Upper lobe of right lung (tissue), 1 donor: ENCODE measurements around the gene KIFC1. TPM values are rescaled to one million over a fixed set of nuclear protein-coding genes. Genes with fewer than 3 reads are reported as not detected.
"Not testable (repeated sequence)": the region's sequence is repeated elsewhere in the genome, so short reads cannot be mapped to it uniquely, and the experiment has no call there.

ENCODE experiments used
- ATAC-seq: fragments of 200-7000 bp; cut with Tn5 transposase; one replicate; pipeline ENCODE4 v1.9.1; 2020; ENCODE audit warnings: mild to moderate bottlenecking, moderate library complexity
- DNase-seq: peaks from one replicate; pipeline ENCODE4 v3.0.0-alpha.2; 2020
- H3K27ac ChIP-seq: fragments of 200-600 bp; one replicate; pipeline ENCODE4 v1.8.0; 2022
- H3K27me3 ChIP-seq: fragments of 200-600 bp; one replicate; pipeline ENCODE4 v1.8.0; 2022; ENCODE audit warnings: mild to moderate bottlenecking
- H3K36me3 ChIP-seq: fragments of 200-600 bp; one replicate; pipeline ENCODE4 v1.8.0; 2022
- H3K4me1 ChIP-seq: fragments of 200-600 bp; one replicate; pipeline ENCODE4 v1.8.0; 2022
- H3K4me3 ChIP-seq: fragments of 200-600 bp; one replicate; pipeline ENCODE4 v1.8.0; 2022; ENCODE audit warnings: mild to moderate bottlenecking
- H3K9me3 ChIP-seq: fragments of 200-600 bp; one replicate; pipeline ENCODE4 v1.8.0; 2022
- CTCF ChIP-seq: fragments of 200-600 bp; IDR thresholded peaks from one replicate; pipeline ENCODE4 v1.8.0; 2022; ENCODE audit warnings: antibody characterized with exemption
- intact Hi-C: fragments of 100-400 bp; cut with DNase I; formaldehyde crosslinking; loops from one replicate; pipeline ENCODE4 v1.11.0; 2022
- total RNA-seq: library from RNA; stranded (reverse); fragmentation: NEBNext Ultra II Directional; extraction: Animal tissue kit (Norgen Biotek cat#: 25700); gene quantifications from one replicate; pipeline ENCODE4 v1.2.1, GENCODE V29; 2021
- donor health status: DM: no; HTN: yes; CAD: no; lungs with severe emphysema.

Gene KIFC1
- total RNA-seq, 1 donor from 2014 or later = 2.3 TPM

- peaks cover 24% of the 10 kb centered on the region for H3K4me1 ChIP-seq
- H3K27ac ChIP-seq = no peak overlapping the region
- no peaks in the 10 kb centered on the region for H3K36me3 ChIP-seq
- intact Hi-C loops = no loop called here
- no peaks in the 10 kb centered on the region for H3K9me3 ChIP-seq
- H3K27me3 ChIP-seq = no peaks in the 10 kb centered on the region
- no peak for TF ChIP-seq CTCF
- DNase-seq = no peak
- no peak overlapping the region for H3K4me3 ChIP-seq
- ATAC-seq = no peak
Observed at GRCh38 chr6:33377171-33377570, 14.5 kb upstream of the KIFC1 start.

- DNase-seq, intact Hi-C loops: not testable (repeated sequence)
Observed at GRCh38 chr6:33379184-33379583, 12.4 kb upstream of the KIFC1 start.

GRCh38 chr6:33380272-33380981 lies 11.2 kb upstream of the KIFC1 start:
- Histone ChIP-seq H3K27me3 (no peaks in the 10 kb centered on the region), H3K9me3 (no peaks in the 10 kb centered on the region), H3K27ac (no peak overlapping the region), H3K36me3 (no peaks in the 10 kb centered on the region), H3K4me3 (no peak overlapping the region), H3K4me1 (peaks cover 8% of the 10 kb centered on the region)
- no peak for DNase-seq
- no peak for TF ChIP-seq CTCF
- intact Hi-C loops = no loop called here
- no peak for ATAC-seq

More at GRCh38 chr6:33379184-33379583, 12.4 kb upstream of the KIFC1 start:
- peaks cover 19% of the 10 kb centered on the region for H3K4me1 ChIP-seq
- H3K4me3 ChIP-seq, H3K36me3 ChIP-seq, H3K9me3 ChIP-seq, H3K27me3 ChIP-seq, H3K27ac ChIP-seq, ATAC-seq: not testable (repeated sequence)

- Histone ChIP-seq H3K27ac (no peak overlapping the region), H3K9me3 (no peaks in the 10 kb centered on the region), H3K27me3 (no peaks in the 10 kb centered on the region), H3K4me1 (no peaks in the 10 kb centered on the region), H3K36me3 (no peaks in the 10 kb centered on the region), H3K4me3 (no peak overlapping the region)
- intact Hi-C loops = no loop called here
- no peak for TF ChIP-seq CTCF
- no peak for ATAC-seq
- no peak for DNase-seq
Observed at GRCh38 chr6:33383427-33384185, 8.0 kb upstream of the KIFC1 start.

GRCh38 chr6:33384581-33385020 lies 7.0 kb upstream of the KIFC1 start:
- Histone ChIP-seq H3K9me3 (no peaks in the 10 kb centered on the region), H3K27ac (no peak overlapping the region), H3K4me3 (no peak overlapping the region), H3K4me1 (no peaks in the 10 kb centered on the region), H3K36me3 (no peaks in the 10 kb centered on the region), H3K27me3 (no peaks in the 10 kb centered on the region)
- intact Hi-C loops = no loop called here
- peak; percentile 31 for TF ChIP-seq CTCF
- no peak for DNase-seq
- peak; percentile 61 for ATAC-seq

- ATAC-seq = no peak
- Histone ChIP-seq H3K4me1 (peaks cover 12% of the 10 kb centered on the region), H3K27me3 (no peaks in the 10 kb centered on the region), H3K9me3 (no peaks in the 10 kb centered on the region), H3K27ac (no peak overlapping the region), H3K4me3 (no peak overlapping the region), H3K36me3 (no peaks in the 10 kb centered on the region)
- no peak for TF ChIP-seq CTCF
- intact Hi-C loops = no loop called here
- DNase-seq = no peak
Observed at GRCh38 chr6:33390173-33390572, 1.4 kb upstream of the KIFC1 start.
